ENCODE data around the gene CASZ1. TPM values are rescaled to one million over a fixed set of nuclear protein-coding genes. Genes with fewer than 3 reads are reported as not detected.
A peak's percentile ranks its signal among the peaks of the same experiment; 100 is the strongest.

The CASZ1 gene
- total and polyA plus RNA-seq, 3 donors from 2014 or later, result 9.4 to 12.3 (median 10.3) TPM

- TF ChIP-seq POLR2A (IDR thresholded peaks at IDR 0.05) (no peak), CTCF (IDR thresholded peaks at IDR 0.05) (no peak)
- 80 to 82% methylated on average over 33 to 37 of the region's 40 CpGs for WGBS, 2 donors
- DNase-seq, result no peak
- Histone ChIP-seq H3K9me3 (no peaks in the 10 kb centered on the region), H3K4me1 (peaks cover 15% of the 10 kb centered on the region), H3K4me3 (no peak overlapping the region), H3K36me3 (ENCODE audit: low read depth, missing control alignments) (no peaks in the 10 kb centered on the region), H3K27ac (no peak overlapping the region), H3K27me3 (no peaks in the 10 kb centered on the region)
- intact Hi-C loops (cut with DNase I; ENCODE audit: low total_unique reads), result no loop called here
These were observed 128.3 kb downstream of the CASZ1 start for GRCh38 chr1:10667861-10668761.

GRCh38 chr1:10665930-10666850 lies 130.3 kb downstream of the CASZ1 start:
- H3K27ac ChIP-seq, result no peak overlapping the region
- 90 to 93% methylated on average over 9 to 36 of the region's 36 CpGs for WGBS, 2 donors
- TF ChIP-seq CTCF (IDR thresholded peaks at IDR 0.05) (no peak), POLR2A (IDR thresholded peaks at IDR 0.05) (no peak)
- no peak overlapping the region for H3K4me3 ChIP-seq
- DNase-seq, result no peak
- H3K27me3 ChIP-seq, result no peaks in the 10 kb centered on the region
- no peaks in the 10 kb centered on the region for H3K36me3 ChIP-seq (ENCODE audit: low read depth, missing control alignments)
- intact Hi-C loops (cut with DNase I; ENCODE audit: low total_unique reads), result no loop called here
- H3K9me3 ChIP-seq, result no peaks in the 10 kb centered on the region
- peaks cover 16% of the 10 kb centered on the region for H3K4me1 ChIP-seq

GRCh38 chr1:10665226-10665625 lies 131.2 kb downstream of the CASZ1 start:
- Histone ChIP-seq H3K9me3 (no peaks in the 10 kb centered on the region), H3K4me3 (no peak overlapping the region), H3K27ac (no peak overlapping the region), H3K27me3 (no peaks in the 10 kb centered on the region), H3K4me1 (peaks cover 16% of the 10 kb centered on the region), H3K36me3 (ENCODE audit: low read depth, missing control alignments) (no peaks in the 10 kb centered on the region)
- intact Hi-C loops (cut with DNase I; ENCODE audit: low total_unique reads), result no loop called here
- no peak for TF ChIP-seq POLR2A (IDR thresholded peaks at IDR 0.05)
- DNase-seq, result no peak
- WGBS, 2 donors, result 95 to 98% methylated on average over 30 to 31 of the region's 31 CpGs

- peak; percentile 40 for DNase-seq
- TF ChIP-seq CTCF (IDR thresholded peaks at IDR 0.05), result no peak
- no peak for TF ChIP-seq POLR2A (IDR thresholded peaks at IDR 0.05)
- H3K27ac ChIP-seq, result no peak overlapping the region
- H3K36me3 ChIP-seq (ENCODE audit: low read depth, missing control alignments), result no peaks in the 10 kb centered on the region
- intact Hi-C loops (cut with DNase I; ENCODE audit: low total_unique reads), result no loop called here
- H3K27me3 ChIP-seq, result no peaks in the 10 kb centered on the region
- peaks cover 16% of the 10 kb centered on the region for H3K4me1 ChIP-seq
- WGBS, 2 donors, result 41 to 47% methylated on average over 11 to 15 of the region's 15 CpGs
- no peak overlapping the region for H3K4me3 ChIP-seq
- no peaks in the 10 kb centered on the region for H3K9me3 ChIP-seq
These were observed 132.2 kb downstream of the CASZ1 start for GRCh38 chr1:10664251-10664650.

- DNase-seq, result peak; percentile 74
- H3K36me3 ChIP-seq (ENCODE audit: low read depth, missing control alignments), result no peaks in the 10 kb centered on the region
- no peaks in the 10 kb centered on the region for H3K27me3 ChIP-seq
- peaks cover 16% of the 10 kb centered on the region for H3K4me1 ChIP-seq
- peak overlapping the region in 1 of 2 donors; percentile 41 for H3K27ac ChIP-seq
- no peaks in the 10 kb centered on the region for H3K9me3 ChIP-seq
- no peak for TF ChIP-seq POLR2A (IDR thresholded peaks at IDR 0.05)
- TF ChIP-seq CTCF (IDR thresholded peaks at IDR 0.05), result no peak
- intact Hi-C loops (cut with DNase I; ENCODE audit: low total_unique reads), result no loop called here
- H3K4me3 ChIP-seq, result no peak overlapping the region
- WGBS, 2 donors, result 28 to 40% methylated on average over 1 to 15 of the region's 15 CpGs
These were observed 132.8 kb downstream of the CASZ1 start for GRCh38 chr1:10663678-10664035.

All from testis (tissue), 3 donors.